ENCODE data around the gene AJUBA.

DNA sequence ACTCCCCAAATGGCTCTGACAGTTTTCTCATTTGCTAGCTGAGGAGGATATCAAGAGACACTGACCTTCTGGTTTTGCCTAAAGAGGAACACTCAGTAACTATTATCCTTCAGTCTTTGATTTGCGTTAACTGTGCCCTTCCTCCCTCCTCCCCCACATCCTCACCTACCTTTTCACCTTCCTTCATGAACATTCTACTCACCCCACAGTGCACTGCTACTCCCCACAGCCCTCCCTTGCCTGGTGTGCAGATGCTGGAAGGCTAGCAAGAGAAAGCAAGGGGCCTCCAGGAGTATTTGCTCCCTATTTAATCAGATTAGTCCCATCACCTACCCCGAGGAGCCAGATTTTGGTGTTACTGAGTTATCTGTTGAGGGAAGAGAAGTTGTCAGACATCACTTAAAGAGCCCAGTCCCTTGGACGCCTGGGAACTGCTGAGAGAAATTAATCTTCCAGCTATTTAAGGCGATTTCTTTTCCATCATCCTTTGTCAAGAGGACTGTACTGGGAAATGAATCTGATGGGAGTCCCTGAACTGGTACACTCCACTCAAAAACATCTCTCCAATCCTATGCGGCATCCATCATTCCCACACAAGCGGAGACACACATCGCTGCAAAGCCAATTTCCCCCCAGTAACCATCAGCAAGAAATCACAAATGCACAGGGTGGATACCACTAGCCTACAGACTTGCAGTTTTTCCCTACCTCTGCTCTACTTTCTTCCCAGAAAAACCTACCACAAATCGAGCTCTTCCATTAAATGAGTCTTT lies 40.9 kb upstream of the AJUBA start:
- TF ChIP-seq, protein P1, sequence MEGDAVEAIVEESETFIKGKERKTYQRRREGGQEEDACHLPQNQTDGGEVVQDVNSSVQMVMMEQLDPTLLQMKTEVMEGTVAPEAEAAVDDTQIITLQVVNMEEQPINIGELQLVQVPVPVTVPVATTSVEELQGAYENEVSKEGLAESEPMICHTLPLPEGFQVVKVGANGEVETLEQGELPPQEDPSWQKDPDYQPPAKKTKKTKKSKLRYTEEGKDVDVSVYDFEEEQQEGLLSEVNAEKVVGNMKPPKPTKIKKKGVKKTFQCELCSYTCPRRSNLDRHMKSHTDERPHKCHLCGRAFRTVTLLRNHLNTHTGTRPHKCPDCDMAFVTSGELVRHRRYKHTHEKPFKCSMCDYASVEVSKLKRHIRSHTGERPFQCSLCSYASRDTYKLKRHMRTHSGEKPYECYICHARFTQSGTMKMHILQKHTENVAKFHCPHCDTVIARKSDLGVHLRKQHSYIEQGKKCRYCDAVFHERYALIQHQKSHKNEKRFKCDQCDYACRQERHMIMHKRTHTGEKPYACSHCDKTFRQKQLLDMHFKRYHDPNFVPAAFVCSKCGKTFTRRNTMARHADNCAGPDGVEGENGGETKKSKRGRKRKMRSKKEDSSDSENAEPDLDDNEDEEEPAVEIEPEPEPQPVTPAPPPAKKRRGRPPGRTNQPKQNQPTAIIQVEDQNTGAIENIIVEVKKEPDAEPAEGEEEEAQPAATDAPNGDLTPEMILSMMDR (IDR thresholded peaks at IDR 0.05): no peak
- no peak for TF ChIP-seq POLR2A (IDR thresholded peaks at IDR 0.05)

Data from tibial nerve (tissue), 3 donors.